HG03175 (cell line): ENCODE results near the gene NENF.

Experiments
- ATAC-seq: cut with Tn5 transposase; IDR thresholded peaks from one replicate; pipeline ENCODE4 v1.9.1; 2021; ENCODE audit warnings: mild to moderate bottlenecking, moderate library complexity; ENCODE audit not compliant: unreplicated experiment

Gene NENF

GRCh38 chr1:212430955-212431394 is 1.7 kb upstream of the NENF start:
- no peak for ATAC-seq

- ATAC-seq: no peak
Observed at GRCh38 chr1:212431644-212432043, 1.1 kb upstream of the NENF start.

GRCh38 chr1:212432272-212432660 is 454 bp upstream of the NENF start:
- ATAC-seq: no peak

GRCh38 chr1:212433577-212434462 is 1.1 kb downstream of the NENF start:
- ATAC-seq: no peak

- ATAC-seq: no peak
Observed at GRCh38 chr1:212434992-212435391, 2.3 kb downstream of the NENF start.

- ATAC-seq: no peak
Observed at GRCh38 chr1:212437179-212437798, 4.6 kb downstream of the NENF start.

GRCh38 chr1:212438831-212439237 is 6.1 kb downstream of the NENF start:
- no peak for ATAC-seq

GRCh38 chr1:212440419-212440818 is 7.7 kb downstream of the NENF start:
- no peak for ATAC-seq

GRCh38 chr1:212442408-212442807 is 9.7 kb downstream of the NENF start:
- no peak for ATAC-seq

GRCh38 chr1:212446333-212446732 is 13.6 kb downstream of the NENF start:
- no peak for ATAC-seq

GRCh38 chr1:212447478-212447877 is 14.8 kb downstream of the NENF start:
- ATAC-seq: no peak

- no peak for ATAC-seq
Observed at GRCh38 chr1:212450331-212450881, 17.7 kb downstream of the NENF start.

GRCh38 chr1:212451416-212452322 is 18.9 kb downstream of the NENF start:
- ATAC-seq: no peak

GRCh38 chr1:212452323-212453155 is 19.8 kb downstream of the NENF start:
- ATAC-seq: no peak

- ATAC-seq: no peak
Observed at GRCh38 chr1:212453156-212453857, 20.6 kb downstream of the NENF start.

GRCh38 chr1:212454741-212455140 is 22.0 kb downstream of the NENF start:
- no peak for ATAC-seq

GRCh38 chr1:212455401-212455800 is 22.7 kb downstream of the NENF start:
- no peak for ATAC-seq

GRCh38 chr1:212455803-212456528 is 23.2 kb downstream of the NENF start:
- ATAC-seq: peak; percentile 75
